ENCODE measurements around the gene TACC3. TPM values are rescaled to one million over a fixed set of nuclear protein-coding genes. Genes with fewer than 3 reads are reported as not detected.

Gene TACC3
- total RNA-seq, 4 donors from 2014 or later: 4.6 to 15.6 (median 7.3) TPM

DNA sequence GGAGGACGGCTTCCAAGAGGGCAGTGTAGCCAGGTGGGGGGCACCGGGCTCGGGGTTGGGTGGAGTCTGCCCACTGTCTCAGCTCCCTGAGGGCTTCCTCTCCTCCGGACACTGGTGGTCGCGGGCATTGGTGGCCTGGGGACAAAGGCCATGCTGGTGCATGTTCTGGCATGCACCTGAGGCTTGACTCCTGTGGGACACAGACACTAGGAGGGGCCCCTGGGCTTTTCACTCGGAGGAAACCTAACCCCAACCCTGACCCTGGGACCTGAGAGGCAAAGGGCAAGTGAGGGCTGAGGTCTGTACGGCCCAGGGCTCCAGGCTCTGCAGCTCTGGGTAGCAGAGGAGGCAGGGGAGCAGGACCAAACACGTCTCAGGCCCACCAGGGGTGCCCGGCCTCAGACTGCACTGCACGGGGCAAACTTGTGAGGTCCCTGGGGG lies 49.5 kb downstream of the TACC3 start:
- H3K4me1 ChIP-seq: peaks cover 0 to 10% of the 10 kb centered on the region in 2 donors
- intact Hi-C loops (cut with DNase I; ENCODE audit: low total_unique reads): no loop called here
- H3K36me3 ChIP-seq: no peaks in the 10 kb centered on the region
- H3K4me3 ChIP-seq: no peak overlapping the region
- peaks cover 5 to 6% of the 10 kb centered on the region in 2 donors for H3K27me3 ChIP-seq
- TF ChIP-seq POLR2A (IDR thresholded peaks at IDR 0.05): no peak
- TF ChIP-seq, protein P1, sequence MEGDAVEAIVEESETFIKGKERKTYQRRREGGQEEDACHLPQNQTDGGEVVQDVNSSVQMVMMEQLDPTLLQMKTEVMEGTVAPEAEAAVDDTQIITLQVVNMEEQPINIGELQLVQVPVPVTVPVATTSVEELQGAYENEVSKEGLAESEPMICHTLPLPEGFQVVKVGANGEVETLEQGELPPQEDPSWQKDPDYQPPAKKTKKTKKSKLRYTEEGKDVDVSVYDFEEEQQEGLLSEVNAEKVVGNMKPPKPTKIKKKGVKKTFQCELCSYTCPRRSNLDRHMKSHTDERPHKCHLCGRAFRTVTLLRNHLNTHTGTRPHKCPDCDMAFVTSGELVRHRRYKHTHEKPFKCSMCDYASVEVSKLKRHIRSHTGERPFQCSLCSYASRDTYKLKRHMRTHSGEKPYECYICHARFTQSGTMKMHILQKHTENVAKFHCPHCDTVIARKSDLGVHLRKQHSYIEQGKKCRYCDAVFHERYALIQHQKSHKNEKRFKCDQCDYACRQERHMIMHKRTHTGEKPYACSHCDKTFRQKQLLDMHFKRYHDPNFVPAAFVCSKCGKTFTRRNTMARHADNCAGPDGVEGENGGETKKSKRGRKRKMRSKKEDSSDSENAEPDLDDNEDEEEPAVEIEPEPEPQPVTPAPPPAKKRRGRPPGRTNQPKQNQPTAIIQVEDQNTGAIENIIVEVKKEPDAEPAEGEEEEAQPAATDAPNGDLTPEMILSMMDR (IDR thresholded peaks at IDR 0.05): no peak
- H3K9me3 ChIP-seq: no peaks in the 10 kb centered on the region
- no peak for DNase-seq
- no peak overlapping the region for H3K27ac ChIP-seq

- Histone ChIP-seq H3K27ac (no peak overlapping the region), H3K36me3 (no peaks in the 10 kb centered on the region), H3K4me1 (peaks cover 0 to 8% of the 10 kb centered on the region in 2 donors), H3K4me3 (no peak overlapping the region), H3K9me3 (no peaks in the 10 kb centered on the region), H3K27me3 (peaks cover 4 to 5% of the 10 kb centered on the region in 2 donors)
- intact Hi-C loops (cut with DNase I; ENCODE audit: low total_unique reads): no loop called here
- TF ChIP-seq, protein P1 (IDR thresholded peaks at IDR 0.05): no peak
- no peak for TF ChIP-seq POLR2A (IDR thresholded peaks at IDR 0.05)
- DNase-seq: no peak
Measured at GRCh38 chr4:1771555-1772305, 50.4 kb downstream of the TACC3 start.

GRCh38 chr4:1772853-1773538 lies 51.7 kb downstream of the TACC3 start:
- H3K27me3 ChIP-seq: peaks cover 0 to 5% of the 10 kb centered on the region in 2 donors
- no peak overlapping the region for H3K27ac ChIP-seq
- DNase-seq: no peak
- no peaks in the 10 kb centered on the region for H3K9me3 ChIP-seq
- no peaks in the 10 kb centered on the region for H3K36me3 ChIP-seq
- TF ChIP-seq, protein P1 (IDR thresholded peaks at IDR 0.05): no peak
- TF ChIP-seq POLR2A (IDR thresholded peaks at IDR 0.05): no peak
- H3K4me1 ChIP-seq: no peaks in the 10 kb centered on the region
- intact Hi-C loops (cut with DNase I; ENCODE audit: low total_unique reads): no loop called here
- no peak overlapping the region for H3K4me3 ChIP-seq

DNA sequence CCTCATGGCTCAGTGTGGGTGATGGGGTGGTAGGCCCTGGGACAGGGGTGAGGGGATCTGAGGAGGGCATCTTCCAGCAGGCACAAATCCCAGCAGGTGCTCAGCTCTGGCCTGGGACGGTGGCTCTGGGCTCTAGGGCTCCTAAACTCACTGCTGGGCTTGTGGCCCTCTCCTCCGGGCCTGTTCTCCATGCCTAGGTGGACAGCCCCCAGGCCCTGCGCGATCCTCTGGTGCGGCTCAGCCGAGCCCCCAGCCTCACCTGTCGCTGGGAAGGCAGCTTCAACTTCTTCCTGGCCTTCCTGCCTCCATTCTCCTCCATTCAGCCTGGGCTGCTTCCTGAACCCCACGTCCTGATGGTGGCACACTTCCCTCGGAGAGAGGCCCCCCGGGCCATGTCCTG lies 52.4 kb downstream of the TACC3 start:
- H3K4me1 ChIP-seq: no peaks in the 10 kb centered on the region
- no peak overlapping the region for H3K27ac ChIP-seq
- intact Hi-C loops (cut with DNase I; ENCODE audit: low total_unique reads): no loop called here
- H3K27me3 ChIP-seq: peaks cover 0 to under 1% of the 10 kb centered on the region in 2 donors
- TF ChIP-seq, protein P1 (IDR thresholded peaks at IDR 0.05): no peak
- TF ChIP-seq POLR2A (IDR thresholded peaks at IDR 0.05): no peak
- no peaks in the 10 kb centered on the region for H3K36me3 ChIP-seq
- no peak for DNase-seq
- H3K9me3 ChIP-seq: no peaks in the 10 kb centered on the region
- H3K4me3 ChIP-seq: no peak overlapping the region

Measured in uterus (tissue), 4 donors.